Raji (cell line): ENCODE results near the gene NUP214.

ENCODE experiments used
- POLR2A ChIP-seq: IDR thresholded peaks from 2 replicates; pipeline ENCODE4 v1.6.1; 2011; ENCODE audit warnings: low read depth, low read length, control low read depth; ENCODE audit not compliant: insufficient read depth

NUP214 gene

DNA sequence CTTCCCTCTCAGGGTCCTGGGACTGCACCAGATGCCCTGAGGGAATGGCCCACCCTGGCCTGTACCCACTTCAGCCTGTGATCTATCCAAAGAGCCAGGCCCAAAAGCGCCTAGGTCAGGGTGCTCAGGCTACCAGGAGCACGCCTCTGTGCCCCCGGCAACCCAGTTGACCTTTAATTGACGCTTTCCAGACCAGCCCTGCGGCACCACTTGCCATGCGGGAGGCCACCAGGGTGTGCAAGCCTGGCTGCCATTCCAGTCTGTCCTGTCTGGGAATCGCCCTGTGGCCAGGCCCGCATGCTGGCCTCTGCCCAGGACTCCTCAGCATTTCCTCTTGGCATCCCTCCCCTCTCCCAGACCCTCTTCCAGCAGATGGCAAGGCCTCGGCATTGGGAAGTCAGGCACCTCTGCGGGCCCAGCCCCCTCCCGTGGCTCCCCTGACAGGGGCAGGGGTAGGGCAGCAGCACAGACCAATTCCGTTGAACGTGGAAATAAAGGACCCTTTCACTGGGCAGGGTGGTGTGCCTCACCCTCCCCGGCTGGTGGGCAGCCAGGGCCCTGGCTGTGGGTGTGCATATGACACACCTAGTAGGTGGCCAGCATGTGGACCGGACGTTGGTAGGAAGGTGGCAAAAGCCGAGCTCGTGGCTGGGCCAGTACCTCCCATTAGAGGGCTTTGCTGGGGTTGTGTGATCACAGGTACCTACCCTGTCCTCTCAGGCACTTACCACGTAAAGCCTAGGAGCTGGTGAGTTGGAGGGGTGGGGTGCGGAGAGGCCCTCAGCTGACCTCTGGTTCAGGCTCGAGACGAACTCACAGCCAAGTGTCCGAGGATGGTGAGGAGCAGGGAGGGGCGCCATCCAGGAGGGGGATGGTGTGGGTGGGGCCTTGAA, 32.6 kb upstream of the NUP214 start:
- no peak for TF ChIP-seq POLR2A

DNA sequence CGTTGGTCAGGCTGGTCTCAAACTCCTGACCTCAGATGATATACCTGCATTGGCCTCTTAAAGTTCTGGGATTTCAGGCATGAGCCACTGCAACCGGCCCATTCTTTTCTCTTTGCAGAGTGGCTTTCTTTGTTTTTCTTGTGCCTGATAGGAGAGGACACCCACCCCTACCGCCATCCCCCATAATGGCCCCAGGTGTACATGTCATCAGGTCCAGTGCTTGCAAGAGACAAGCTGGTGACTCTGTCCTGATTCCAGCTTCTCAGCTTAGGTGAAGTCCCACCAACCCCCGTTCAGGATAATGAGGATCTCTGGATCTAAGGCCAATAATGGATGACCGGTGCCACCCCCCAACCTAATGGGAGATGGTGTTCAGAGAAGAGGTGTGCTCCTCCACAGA, 31.4 kb upstream of the NUP214 start:
- no peak for TF ChIP-seq POLR2A

DNA sequence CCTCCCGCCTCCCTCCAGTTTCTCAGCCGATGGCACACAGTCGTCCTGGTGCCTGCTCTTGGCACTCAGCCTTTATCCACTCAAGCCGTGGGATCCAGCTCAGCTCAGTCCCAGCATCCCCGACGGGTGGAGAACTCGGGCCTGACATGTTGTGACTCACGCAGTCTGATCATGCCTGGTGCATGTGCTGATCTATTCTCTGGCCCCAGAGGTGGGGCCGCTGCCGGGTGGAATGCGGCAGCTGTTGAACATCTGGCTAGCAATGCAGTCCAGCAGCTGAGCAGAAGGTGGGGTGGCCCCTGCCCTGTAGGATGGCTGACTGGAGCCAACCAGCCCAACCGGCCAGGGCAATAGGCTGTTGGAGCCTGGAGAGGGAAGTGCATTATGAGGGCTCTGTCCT, 30.8 kb upstream of the NUP214 start:
- TF ChIP-seq POLR2A, result no peak

DNA sequence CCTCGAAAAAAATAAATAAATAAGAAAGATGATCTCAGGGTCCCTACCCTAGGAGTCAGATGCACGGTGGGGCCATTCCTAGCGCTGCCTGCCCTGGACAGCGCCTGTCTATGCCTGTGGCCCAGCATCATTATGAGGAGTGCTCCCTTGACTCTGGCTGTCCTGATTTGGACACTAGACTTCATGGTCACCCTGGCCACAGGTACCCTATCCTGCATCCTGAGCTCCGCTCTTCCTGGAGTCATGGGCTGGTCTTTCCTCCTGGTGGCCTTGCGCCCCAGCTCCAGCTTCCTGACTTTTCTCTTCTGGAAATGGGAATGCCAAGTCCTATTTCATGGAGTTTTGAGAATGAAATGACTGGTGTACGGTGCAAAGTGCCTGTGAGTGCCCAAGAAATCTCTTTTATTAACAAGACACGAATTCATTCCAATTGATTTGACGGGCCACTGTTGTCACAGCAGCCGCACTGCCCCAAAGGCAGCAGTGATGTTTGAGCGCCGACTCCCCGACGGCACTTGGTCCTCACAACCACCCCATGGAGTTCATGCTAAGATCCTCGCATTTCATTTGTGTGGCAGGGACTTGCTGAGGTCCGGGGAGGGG, 29.6 kb upstream of the NUP214 start:
- no peak for TF ChIP-seq POLR2A

DNA sequence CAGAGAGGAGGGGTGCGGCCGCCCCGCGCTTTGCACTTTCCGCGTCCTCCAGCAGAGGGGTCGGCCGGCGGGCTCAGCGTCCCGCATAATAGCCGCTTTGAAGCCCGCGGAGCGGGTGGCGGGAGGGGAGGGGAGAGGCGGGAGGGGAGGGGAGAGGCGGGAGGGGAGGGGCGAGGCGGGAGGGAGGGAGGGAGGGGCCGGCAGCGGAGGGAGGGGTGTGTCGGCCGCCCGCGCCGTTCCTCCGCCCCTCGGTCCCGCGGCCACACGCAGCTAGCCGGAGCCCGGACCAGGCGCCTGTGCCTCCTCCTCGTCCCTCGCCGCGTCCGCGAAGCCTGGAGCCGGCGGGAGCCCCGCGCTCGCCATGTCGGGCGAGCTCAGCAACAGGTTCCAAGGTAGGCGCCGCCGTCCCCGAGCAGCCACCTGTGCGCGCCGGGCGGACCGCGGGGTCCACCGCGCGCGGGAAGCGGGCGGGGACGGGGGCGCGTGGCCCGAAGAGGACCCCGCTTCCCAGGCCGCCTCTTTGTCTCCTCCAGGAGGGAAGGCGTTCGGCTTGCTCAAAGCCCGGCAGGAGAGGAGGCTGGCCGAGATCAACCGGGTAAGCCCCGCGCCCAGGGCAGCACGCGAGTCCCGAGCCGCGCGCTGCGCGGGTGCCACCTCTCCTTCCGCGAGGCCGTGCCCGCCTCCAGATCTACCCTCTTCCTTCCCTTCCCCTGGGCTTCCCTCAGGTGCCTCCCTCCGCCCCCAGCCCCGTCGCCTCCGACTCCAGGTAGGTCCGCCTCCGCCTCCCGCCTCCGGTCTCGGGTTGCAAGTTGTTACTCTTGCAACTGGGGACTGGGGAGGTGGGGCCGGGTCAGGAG, 28.9 kb upstream of the NUP214 start, which contains the start of gene AIF1L:
AIF1L (plus strand) TSS at position 263 of the 857 bp plus-strand sequence; CDS start at position 362, 99 bp downstream.
- TF ChIP-seq POLR2A, result no peak

DNA sequence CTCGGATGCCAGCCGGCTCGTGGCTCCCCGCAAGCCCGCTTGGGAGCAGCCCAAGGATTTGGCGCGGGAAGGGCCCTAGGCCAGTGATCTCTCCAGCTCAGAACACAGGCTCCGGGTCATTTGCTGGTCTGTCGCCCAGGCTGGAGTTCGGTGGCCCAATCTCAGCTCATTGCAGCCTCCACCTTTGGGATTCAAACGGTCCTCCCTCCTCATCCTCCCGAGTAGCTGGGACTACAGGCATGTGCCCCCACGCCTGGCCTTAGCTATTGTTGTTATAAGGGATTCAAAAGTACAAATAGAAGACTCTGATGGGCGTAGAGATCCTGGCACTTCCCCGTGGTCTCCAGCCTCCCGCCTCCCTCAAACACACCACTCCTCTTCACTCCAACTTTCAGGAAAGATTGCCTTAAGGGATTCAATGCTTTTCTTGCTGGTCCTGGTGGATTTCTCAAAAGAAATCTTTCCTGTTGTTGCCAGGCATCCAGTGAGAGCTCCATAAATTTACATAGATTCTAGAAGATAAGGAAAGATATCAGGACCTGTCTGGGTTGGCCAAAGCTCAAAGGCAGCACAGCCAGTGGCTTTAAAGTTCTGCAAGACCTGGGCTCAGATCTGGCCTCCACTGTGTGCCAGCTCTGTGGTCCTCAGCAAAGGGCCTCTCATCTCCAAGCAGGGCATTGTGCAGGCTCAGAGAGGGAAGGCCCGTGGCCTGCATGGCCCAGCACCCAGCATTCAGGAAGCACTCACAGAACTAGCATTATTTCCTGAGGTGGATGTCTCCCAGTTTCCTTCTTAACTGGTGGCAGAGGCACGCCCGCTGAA, 28.0 kb upstream of the NUP214 start:
- no peak for TF ChIP-seq POLR2A

DNA sequence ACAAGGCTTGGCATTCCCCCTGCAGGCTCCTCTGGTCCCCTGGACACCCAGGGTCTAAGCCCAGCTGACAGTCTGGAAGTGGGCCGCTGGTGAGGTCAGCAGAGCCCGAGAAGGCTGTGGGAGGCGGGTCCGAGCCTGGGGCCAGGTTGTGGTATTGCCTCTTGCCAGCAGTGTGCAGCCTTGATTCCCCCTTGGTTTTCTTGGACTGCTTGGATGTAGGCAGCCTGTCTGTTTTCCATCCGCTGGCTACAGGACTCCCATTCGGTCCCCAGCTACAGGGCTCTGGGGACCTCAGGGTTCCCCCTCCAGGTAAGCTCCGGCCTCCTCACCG, 27.5 kb upstream of the NUP214 start:
- no peak for TF ChIP-seq POLR2A

DNA sequence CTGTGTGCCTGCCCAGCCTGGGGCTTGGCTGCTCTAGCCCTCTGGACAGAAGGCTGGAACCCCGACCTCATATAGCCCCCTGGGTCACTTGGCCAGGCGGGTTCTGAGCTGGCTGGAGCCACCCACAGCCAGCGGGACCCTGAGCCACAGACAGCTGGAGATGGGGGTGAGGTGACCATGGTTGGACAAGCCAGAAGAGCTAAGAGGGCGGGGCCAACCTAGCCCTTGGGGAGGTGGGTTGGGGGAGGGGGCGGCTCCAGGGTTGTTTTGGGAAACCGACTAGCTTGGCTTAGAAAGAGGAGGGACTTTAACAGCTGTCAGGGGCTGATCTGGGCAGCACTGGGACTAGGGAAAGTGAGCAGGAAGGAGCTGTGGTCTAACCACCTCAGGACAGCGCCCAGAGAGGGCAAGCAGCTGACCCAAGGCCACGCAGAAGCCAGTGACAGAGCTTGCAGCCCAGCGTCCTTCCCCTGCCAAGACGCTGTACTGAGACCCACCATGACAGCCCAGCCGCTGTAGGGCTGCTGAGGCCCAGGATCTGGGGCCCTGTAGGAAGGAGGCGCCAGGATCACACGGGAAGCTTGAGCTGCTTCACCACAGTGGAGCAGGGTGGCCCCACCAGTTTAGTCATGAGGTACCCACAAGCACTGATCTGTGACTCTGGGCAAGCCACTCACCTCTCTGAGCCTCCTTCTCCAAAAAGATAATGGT, 26.8 kb upstream of the NUP214 start:
- TF ChIP-seq POLR2A, result no peak

DNA sequence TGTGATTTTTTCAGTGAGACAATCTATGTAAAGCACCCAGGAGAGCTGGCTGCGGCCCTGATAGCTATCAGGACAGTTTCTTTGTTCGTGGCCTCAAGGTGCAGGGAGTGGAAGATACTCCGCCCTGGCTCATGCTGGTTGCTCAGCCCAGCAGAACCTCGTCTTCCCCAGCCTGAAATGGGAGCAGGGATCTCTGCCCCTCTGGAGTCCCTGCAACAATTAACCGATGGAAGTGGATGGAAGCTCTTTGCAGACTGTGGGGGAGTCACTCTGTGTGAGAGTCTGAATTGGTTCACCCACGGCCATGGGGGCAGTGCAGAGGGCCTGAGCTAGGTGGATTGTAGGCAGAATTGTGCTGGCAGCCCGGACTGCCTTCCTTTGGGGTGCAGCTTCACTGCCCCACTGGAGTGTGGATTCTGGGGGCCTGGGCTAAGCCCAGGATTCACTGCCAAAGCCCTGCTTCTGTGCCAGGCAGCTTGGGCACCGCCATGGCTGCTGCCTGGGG, 26.2 kb upstream of the NUP214 start:
- TF ChIP-seq POLR2A, result no peak

DNA sequence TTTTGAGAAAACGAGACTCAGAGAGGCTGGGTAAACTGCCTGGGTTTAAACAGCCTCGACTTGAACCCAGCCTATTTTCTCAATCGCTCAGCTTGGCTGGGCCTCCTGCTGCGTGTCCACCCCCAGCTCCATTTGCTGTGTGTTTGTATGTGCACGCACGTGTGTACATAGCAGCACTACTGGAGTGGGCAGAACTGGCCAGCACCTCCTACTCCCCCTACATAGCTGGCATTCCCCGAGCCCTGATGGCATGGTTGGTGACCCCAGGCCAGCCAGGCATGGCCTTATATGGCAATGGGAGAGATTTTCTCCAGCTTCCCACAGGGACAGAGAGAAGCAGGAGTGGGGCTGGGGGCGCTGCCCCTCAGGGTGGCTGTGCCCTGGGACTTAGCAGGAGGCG, 24.9 kb upstream of the NUP214 start:
- no peak for TF ChIP-seq POLR2A

DNA sequence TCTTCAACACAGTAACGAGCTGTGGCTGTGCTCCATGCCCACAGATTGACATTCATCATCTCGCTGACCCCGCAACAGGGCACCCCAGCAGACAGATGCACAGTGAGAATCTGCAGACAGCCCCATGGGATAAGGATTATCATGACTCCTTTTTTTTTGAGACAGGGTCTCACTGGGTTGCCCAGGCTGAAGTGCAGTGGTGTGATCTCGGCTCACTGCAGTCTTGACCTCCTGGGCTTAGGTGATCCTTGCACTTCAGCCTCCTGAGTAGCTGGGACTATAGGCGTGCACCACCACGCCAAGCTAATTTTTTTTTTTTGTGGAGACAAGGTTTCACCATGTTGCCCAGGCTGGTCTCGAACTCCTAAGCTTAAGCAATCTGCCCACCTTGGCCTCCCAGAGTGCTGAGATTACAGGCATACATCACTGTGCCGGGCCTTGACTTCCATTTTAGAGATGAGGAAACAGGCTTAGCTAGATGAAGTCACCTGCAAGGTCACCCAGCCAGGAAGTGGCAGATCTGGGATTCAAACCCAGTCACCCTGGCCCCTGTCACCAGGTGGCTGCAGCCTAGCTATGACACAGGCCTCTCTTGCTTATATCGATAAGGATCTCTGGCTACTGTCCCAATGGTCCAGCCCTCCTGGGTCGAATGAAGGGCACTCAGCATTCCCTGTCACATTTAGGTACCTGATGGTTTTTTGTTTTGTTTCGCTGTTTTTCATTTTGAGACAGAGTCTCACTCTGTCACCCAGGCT, 24.0 kb upstream of the NUP214 start:
- TF ChIP-seq POLR2A, result no peak

DNA sequence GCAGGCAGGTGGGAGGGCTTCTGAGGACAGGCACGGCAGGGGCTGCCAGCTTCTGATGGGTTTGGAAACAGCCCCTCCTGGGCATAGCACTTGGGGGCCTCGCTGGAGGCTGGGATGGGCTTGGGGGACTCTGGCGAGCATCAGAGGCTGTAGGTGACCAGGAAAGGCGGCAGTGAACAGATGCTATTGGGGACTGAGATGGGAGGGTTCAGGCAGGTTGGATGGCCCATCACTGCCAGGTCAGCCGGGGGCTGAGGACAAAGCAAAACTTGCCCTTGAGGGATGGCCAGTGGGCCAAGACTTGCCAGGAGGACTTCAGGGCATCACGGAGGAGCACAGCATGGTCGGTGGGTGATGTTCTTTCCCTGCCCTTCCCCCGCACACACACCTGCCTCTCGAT, 22.4 kb upstream of the NUP214 start:
- no peak for TF ChIP-seq POLR2A

DNA sequence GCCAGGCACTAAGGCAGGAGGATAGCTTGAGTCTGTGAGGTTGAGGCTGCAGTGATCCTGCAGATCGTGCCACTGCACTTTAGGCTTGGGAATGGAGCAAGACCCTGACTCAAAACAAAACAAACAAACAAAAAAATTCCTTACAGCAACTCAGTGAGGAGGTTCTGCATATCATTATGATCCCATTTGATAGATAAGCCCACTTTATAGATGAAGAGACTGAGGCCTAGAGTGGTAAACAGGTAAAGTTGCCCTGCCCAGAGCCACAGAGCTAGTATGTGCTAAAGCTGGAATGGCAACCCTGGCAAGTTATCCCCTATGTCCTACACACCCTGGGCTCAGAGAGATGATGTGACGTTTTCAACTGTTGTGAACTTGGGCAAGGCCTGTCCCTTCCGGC, 21.9 kb upstream of the NUP214 start:
- no peak for TF ChIP-seq POLR2A
